ENCODE data around the gene NOP53. TPM values are rescaled to one million over a fixed set of nuclear protein-coding genes. Genes with fewer than 3 reads are reported as not detected.
"Not testable (repeated sequence)": the region's sequence is repeated elsewhere in the genome, so short reads cannot be mapped to it uniquely, and the experiment has no call there.

NOP53 gene
- polyA plus RNA-seq, 3 donors = 413 to 769 (median 565) TPM

DNA sequence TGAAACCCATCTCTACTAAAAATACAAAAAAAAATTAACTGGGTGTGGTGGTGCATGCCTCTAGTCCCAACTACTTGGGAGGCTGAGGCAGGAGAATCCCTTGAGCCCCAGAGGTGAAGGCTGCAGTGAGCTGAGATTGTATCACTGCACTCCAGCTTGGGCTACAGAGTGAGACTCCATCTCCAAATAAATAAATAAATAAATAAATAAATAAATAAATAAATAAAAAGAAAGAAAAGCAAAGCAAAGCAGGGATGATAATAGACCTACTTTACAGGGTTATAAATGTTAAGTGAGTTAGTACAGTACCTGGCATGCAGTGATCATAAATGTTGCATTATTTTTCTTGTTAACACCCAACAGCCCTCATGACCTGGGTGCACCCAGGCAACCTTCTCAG is 30.5 kb upstream of the NOP53 start:
- H3K27ac ChIP-seq (ENCODE audit: low read depth, low read length) = not testable (repeated sequence)

DNA sequence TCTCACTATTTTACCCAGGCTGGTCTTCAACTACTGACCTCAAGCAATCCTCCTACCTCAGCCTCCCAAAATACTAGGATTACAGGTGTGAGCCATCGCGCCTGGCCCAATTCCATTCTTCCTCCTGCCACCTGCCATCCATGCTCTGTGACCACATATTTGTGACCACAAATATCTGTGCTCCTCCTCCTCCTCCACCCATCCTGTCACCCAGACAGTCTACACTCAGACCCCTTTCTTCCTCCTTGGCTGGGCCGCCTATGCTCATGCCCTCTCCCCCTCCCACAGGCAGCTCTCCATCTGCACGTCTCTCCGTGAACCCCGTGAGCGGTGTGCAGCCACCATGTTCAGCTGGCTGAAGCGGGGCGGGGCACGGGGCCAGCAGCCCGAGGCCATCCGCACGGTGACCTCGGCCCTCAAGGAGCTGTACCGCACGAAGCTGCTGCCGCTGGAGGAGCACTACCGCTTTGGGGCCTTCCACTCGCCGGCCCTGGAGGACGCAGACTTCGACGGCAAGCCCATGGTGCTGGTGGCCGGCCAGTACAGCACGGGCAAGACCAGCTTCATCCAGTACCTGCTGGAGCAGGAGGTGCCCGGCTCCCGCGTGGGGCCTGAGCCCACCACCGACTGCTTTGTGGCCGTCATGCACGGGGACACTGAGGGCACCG is 28.9 kb upstream of the NOP53 start:
- 42 to 79% (median 58%) methylated on average over 32 of the region's 32 CpGs for WGBS, 3 donors
- H3K27ac ChIP-seq (ENCODE audit: low read depth, low read length) = no peak overlapping the region

DNA sequence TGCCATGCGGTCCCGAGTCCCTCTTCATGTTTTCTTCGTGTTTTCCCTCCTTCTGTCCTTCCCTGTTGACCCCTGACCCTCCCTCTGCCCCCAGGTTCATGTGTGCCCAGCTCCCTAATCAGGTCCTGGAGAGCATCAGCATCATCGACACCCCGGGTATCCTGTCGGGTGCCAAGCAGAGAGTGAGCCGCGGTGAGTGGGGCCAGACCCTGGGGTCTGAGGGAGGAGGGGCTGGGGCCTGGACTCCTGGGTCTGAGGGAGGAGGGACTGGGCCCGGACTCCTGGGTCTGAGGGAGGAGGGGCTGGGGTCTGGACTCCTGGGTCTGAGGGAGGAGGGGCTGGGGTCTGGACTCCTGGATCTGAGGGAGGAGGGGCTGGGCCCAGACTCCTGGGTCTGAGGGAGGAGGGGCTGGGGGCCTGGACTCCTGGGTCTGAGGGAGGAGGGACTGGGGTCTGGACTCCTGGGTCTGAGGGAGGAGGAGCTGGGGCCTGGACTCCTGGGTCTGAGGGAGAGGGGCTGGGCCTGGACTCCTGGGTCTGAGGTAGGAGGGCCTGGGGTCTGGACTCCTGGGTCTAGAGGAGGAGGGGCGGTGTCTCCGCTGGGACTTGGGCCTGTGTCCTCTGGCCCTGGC is 26.8 kb upstream of the NOP53 start:
- H3K27ac ChIP-seq (ENCODE audit: low read depth, low read length) = peak overlapping the region; percentile 15
- WGBS, 3 donors = 37 to 68% (median 57%) methylated on average over 11 of the region's 11 CpGs

DNA sequence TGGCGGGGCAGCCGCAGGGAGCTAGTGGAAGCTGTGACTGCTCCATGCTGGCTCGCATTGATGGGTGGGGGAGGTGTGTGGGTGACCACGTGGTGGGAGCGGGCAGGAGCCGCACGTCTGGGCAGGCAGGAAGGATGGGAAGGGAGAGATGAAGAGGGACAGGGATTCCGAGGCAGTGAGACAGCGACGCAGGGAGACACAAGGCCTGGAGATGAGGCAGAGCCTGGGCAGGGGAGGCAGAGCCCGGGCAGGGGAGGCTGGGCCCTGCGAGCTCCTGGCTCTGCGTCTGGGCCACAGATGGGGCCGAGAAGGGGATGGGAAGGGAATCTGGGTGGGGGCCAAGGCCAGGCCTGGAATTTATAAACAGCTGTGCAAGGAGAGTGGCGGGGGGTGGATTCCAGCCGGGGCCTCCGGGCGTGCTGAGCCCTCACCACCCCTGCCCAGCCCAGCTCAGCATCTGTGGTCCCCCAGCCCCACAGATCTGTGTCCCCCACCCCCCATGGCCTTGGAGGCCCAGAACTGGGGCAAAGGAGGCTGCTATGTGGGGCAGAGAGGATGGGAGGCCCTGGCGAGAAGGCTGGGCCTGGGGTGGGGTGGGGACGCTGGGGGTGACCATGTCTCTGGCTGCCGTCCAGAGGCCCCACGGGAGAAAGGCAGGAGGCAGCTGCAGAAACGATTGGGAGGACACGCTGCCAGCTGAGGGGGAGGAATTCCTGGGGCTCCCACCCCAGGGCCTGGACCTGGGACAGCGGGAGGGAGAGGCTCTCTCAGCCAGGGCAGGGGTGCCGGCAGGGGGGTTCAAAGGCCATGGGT is 26.1 kb upstream of the NOP53 start:
- WGBS, 3 donors = 19 to 34% (median 31%) methylated on average over 23 to 26 of the region's 26 CpGs
- peak overlapping the region; percentile 62 for H3K27ac ChIP-seq (ENCODE audit: low read depth, low read length)

DNA sequence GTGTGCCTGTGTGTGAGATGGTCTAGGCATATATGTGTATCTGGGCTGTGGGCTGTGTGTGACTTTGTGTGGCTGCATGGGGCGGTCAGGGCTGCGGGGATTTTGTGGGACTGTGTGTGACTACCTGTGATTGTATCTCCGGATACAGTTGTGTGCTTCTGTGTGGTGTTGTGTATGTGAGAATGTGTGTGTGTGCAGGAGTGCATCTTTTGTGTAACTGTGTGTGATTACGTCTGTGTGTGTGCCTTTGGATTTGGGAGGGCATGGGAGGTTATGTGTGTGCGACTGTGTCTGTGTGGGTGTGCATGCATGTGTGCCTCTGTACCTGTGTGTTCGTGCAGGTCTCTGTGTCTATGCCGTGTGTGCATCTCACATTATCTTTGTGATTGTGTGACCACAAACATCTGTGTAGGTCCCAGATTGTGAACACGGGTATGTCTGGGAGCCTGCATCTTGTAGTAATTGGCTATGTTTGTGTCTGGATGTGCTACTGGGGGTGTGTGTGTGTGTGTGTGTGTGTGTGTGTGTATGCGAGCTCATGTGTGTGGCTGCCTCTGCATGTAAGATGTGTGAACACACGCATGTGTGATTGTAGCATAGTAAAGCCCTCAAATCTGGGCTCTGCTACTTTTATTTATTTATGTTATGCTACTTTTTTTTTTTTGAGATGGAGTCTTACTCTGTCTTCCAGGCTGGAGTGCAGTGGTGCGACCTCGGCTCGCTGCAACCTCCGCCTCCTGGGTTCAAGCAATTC is 24.5 kb upstream of the NOP53 start:
- 79 to 88% (median 86%) methylated on average over 14 of the region's 14 CpGs for WGBS, 3 donors
- no peak overlapping the region for H3K27ac ChIP-seq (ENCODE audit: low read depth, low read length)

DNA sequence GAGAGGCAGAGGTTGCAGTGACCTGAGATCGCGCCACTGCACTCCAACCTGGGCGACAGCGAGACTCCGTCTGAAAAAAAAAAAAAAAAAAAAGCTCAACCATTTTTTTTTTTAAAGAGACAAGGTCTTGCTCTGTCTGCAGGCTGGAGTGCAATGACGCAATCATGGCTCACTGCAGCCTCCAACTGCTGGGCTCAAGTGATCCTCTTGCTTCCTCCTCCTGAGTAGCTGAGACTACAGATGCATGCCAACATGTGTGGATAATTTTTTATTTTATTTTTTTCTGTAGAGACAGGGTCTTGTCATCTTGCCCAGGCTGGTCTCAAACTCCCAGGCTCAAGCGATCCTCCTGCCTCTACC is 21.8 kb upstream of the NOP53 start:
- H3K27ac ChIP-seq (ENCODE audit: low read depth, low read length) = no peak overlapping the region
- WGBS, 3 donors = 20 to 31% (median 20%) methylated on average over 7 of the region's 7 CpGs

DNA sequence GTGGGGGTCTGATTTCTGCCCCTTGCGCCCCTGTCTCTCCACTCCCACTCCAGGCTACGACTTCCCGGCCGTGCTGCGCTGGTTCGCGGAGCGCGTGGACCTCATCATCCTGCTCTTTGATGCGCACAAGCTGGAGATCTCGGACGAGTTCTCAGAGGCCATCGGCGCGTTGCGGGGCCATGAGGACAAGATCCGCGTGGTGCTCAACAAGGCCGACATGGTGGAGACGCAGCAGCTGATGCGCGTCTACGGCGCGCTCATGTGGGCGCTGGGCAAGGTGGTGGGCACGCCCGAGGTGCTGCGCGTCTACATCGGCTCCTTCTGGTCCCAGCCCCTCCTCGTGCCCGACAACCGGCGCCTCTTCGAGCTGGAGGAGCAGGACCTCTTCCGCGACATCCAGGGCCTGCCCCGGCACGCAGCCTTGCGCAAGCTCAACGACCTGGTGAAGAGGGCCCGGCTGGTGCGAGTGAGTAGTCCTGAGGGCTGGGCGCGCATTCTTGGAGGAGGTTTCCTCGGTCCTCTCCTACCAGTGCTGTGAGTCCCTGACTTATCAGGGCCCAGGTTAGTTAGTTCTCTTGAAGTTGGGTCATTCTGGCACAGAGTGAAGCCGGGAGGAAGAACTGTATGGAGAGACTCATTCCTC is 19.5 kb upstream of the NOP53 start:
- H3K27ac ChIP-seq (ENCODE audit: low read depth, low read length) = no peak overlapping the region
- WGBS, 3 donors = 82 to 92% (median 85%) methylated on average over 47 to 48 of the region's 48 CpGs

DNA sequence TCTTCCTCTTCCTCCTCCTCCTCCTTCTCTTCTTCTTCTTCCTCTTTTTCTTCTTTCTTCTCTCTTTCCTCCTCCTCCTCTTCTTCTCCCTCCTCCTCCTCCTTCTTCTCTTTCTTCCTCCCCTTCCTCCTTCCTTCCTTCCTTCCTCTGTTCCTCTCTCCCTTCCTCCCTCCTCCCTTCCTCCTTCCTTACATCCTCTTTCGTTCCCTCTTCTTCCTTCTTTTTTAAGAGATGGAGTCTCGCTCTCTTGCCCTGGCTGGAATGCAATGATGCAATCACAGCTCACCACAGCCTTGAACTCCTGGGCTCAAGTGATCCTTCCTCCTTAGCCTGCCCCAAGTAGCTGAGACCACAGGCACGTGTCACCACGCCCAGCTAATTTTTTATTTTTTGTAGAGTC is 18.9 kb upstream of the NOP53 start:
- WGBS, 3 donors = 41 to 76% (median 45%) methylated on average over 4 of the region's 4 CpGs
- H3K27ac ChIP-seq (ENCODE audit: low read depth, low read length) = no peak overlapping the region

DNA sequence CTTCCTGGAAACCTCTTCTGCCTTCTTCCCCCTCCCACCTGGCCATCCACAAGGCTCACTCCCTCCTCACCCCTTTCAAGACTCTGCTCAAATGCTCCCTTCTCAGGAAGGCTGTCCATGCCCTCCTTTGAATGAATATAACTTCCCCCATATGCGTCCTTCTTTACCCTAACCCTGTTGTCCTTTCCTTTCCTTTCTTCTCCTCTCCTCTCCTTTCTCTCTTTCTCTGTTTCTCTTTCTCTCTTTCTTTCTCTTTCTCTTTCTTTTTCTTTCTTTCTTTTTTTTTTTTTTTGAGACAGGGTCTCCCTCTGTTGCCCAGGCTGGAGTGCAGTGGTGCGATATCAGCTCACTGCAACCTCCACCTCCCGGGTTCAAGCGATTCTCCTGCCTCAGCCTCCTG is 17.1 kb upstream of the NOP53 start:
- 81 to 97% (median 85%) methylated on average over 3 to 4 of the region's 4 CpGs for WGBS, 3 donors
- not testable (repeated sequence) for H3K27ac ChIP-seq (ENCODE audit: low read depth, low read length)

DNA sequence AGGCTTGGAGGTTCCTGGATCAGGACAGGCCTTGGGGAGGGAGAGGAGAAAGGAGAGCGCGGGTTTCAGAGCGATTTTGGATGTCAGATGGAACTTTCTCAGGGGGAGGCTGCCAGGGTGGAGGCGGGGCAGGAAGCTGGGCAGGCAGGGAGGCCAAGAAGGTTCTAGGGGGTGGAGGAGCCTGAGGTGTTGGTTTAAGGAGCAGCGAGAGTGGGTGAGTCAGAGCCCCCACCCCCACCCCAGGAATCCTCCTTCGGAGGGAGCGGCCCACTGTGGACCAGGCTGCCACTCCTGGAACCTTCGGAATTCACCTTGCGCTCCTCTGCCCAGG is 15.9 kb upstream of the NOP53 start:
- H3K27ac ChIP-seq (ENCODE audit: low read depth, low read length) = peak overlapping the region; percentile 9
- 6 to 10% (median 6%) methylated on average over 8 to 9 of the region's 9 CpGs for WGBS, 3 donors

DNA sequence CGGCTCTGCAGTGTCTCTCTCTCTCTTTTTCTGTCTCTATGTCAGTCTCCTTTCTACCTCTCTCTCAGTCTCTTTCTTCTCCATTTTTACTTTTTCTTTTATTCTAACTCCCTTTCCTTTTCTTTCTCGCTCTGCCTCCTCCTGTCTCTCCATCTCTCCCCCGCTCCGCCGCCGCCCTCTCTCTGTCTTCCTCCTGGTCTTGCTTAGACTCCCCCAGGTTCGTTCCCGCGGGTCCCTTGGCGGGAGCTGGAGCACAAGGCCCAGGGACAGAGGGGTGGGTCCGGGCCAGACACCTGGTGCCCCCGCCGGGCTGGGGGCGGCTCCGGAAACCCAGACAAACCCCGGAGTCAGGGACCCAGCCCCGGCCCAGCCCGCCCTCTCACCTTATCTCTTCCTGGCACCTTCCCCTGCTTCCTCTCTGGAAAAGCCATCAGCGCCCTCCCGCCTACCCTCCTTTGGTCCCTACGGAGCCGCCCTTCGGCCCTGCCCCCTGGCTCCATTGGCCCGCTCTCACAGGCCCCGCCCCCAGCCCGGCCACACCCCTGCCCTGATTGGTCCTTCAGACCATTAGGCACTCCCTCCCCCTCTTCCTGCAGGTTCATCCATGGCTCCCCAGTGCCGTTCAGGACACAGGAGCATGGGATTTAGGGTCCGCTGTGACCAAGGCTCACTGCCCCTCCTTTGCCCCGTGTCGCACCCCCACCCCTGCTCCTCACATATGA is 15.4 kb upstream of the NOP53 start:
- 20 to 29% (median 28%) methylated on average over 28 to 30 of the region's 30 CpGs for WGBS, 3 donors
- peak overlapping the region; percentile 9 for H3K27ac ChIP-seq (ENCODE audit: low read depth, low read length)

DNA sequence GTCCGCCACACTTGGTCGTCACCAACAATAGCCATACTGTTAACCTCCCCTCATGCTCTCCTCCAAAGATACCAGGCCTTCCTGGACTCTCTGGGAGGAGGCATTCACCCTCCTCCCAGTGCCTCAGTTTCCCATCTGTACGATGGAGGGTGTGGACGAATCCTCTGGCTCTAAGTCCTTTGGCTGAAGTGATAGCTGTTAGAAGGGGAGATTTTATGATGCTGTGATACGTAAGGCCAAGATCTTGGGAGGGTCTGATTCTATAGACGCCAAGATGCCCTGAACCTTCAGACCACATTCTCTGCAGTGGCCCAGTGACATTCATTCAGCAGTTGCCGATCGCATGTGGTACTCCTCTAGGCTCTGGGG is 14.8 kb upstream of the NOP53 start:
- 78 to 86% (median 79%) methylated on average over 8 of the region's 8 CpGs for WGBS, 3 donors
- H3K27ac ChIP-seq (ENCODE audit: low read depth, low read length) = no peak overlapping the region

DNA sequence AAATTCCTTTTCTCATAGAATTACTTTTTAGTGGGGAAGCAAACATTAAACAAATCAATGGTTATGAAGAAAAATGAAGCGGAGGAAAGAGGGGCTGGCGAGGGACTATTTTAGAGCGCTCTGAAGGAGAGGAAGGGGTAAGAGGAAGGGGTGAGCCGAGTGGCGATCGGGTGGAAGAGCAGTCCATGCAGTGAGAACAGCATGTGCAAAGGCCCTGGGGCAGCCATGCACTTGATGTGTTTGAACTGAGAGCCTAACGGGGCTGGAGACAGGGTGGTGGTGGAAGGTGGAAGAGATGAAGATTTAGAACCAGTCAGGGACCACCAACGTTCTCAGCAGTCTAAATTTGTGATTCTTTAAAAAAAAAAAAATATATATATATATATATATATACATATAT is 14.4 kb upstream of the NOP53 start:
- H3K27ac ChIP-seq (ENCODE audit: low read depth, low read length) = no peak overlapping the region
- WGBS, 3 donors = 87 to 95% (median 94%) methylated on average over 8 of the region's 8 CpGs

DNA sequence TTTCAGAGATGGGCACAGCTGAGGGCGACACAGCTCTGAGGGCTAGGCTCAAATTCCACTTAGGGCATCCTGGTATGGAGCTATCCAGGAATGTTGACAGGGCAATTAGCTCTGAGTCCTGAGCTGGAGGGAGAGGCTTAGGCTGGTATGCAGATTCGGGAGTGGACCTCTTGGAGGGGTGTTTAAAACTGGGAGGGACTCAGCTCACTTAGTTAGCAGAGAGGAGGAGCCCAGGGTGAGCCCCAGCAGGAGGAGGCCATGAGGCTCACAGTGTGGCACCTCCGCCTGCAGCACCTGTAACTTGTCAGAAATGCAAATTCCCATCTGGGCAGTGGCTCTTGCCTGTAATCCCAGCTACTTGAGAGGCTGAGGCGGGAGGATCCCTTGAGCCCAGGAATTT is 10.2 kb upstream of the NOP53 start:
- no peak overlapping the region for H3K27ac ChIP-seq (ENCODE audit: low read depth, low read length)
- 82 to 87% (median 86%) methylated on average over 4 of the region's 4 CpGs for WGBS, 3 donors

DNA sequence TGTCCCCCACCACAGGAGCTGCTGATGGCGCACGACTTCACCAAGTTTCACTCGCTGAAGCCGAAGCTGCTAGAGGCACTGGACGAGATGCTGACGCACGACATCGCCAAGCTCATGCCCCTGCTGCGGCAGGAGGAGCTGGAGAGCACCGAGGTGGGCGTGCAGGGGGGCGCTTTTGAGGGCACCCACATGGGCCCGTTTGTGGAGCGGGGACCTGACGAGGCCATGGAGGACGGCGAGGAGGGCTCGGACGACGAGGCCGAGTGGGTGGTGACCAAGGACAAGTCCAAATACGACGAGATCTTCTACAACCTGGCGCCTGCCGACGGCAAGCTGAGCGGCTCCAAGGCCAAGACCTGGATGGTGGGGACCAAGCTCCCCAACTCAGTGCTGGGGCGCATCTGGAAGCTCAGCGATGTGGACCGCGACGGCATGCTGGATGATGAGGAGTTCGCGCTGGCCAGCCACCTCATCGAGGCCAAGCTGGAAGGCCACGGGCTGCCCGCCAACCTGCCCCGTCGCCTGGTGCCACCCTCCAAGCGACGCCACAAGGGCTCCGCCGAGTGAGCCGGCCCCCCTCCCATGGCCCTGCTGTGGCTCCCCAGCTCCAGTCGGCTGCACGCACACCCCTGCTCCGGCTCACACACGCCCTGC is 4.4 kb upstream of the NOP53 start:
- 89 to 92% (median 90%) methylated on average over 43 to 48 of the region's 48 CpGs for WGBS, 3 donors
- no peak overlapping the region for H3K27ac ChIP-seq (ENCODE audit: low read depth, low read length)

DNA sequence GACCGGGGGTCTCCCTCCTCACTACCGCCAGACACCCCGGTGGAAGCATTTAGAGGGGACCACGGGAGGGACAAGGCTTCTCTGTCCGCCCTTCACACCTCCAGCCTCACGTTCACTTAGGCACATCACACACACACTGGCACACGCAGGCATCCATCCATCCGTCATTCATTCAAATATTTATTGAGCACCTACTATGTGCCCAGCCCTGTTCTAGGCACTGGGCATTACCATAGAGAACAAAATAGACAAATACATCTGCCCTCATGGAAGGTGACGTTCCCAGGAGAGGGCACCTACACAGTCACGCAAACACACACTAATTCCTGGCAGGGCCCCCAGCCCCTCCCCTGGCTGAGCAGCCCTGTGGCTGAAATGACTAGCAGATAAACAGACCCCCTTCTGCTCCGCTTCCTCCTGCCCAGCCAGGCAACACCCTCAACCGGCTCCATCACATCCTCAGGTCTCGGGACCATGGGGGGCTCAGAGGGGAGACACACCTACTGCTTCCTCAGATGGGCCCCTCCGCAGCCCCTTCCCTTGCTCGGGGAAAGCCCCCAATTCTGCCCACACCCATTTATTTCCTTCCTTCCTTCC is 3.7 kb upstream of the NOP53 start:
- H3K27ac ChIP-seq (ENCODE audit: low read depth, low read length) = no peak overlapping the region
- 72 to 83% (median 76%) methylated on average over 15 of the region's 15 CpGs for WGBS, 3 donors

DNA sequence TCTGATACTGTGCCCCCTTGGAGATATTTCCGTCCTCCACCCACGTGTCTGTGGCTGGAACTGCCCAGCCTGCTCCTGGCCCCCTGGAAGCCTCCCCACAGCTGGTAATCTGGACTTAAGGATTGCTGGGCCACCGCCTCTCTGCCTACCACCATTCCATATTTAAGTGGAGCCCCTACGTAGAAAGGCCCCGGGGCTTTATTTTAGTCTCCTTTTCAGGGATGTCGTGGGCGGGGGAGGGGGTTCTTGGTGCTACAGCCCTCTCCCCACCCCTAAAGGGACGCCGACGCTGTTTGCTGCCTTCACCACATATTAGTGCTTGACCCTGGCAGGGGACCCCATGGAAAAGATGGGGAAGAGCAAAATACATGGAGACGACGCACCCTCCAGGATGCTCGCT is 2.7 kb upstream of the NOP53 start:
- peak overlapping the region; percentile 38 for H3K27ac ChIP-seq (ENCODE audit: low read depth, low read length)
- WGBS, 3 donors = 34 to 52% (median 44%) methylated on average over 13 of the region's 13 CpGs

All from adipose tissue (tissue), 3 donors.